K562 (cell line): ENCODE data around the gene SPEM1. TPM values are rescaled to one million over a fixed set of nuclear protein-coding genes. Genes with fewer than 3 reads are reported as not detected.

Experiments
- ARID2 ChIP-seq: fragments of 450-650 bp; IDR thresholded peaks from 2 replicates; pipeline ENCODE4 v1.6.1; 2017; ENCODE audit warnings: antibody characterized with exemption, mild to moderate bottlenecking
- CBX2 ChIP-seq: fragments of 200-600 bp; sonication (generic); IDR thresholded peaks from one replicate; pipeline ENCODE4 v1.6.1; 2012; ENCODE audit warnings: mild to moderate bottlenecking, low read length, inconsistent platforms; ENCODE audit not compliant: insufficient read depth, poor library complexity, severe bottlenecking
- CTBP1 ChIP-seq: fragments of 450-650 bp; IDR thresholded peaks from 2 replicates; pipeline ENCODE4 v1.6.1; 2016; ENCODE audit warnings: borderline replicate concordance
- HNRNPK ChIP-seq: fragments of 200-400 bp; formaldehyde crosslinking; IDR thresholded peaks from one replicate; pipeline ENCODE4 v1.6.1; 2018; ENCODE audit warnings: mild to moderate bottlenecking, low read depth, low read length; ENCODE audit not compliant: poor library complexity, severe bottlenecking
- MIER1 ChIP-seq: fragments of 450-650 bp; IDR thresholded peaks from 2 replicates; pipeline ENCODE4 v1.6.1; 2016; ENCODE audit warnings: antibody characterized with exemption, mild to moderate bottlenecking, low read depth
- NCOA4 ChIP-seq: fragments of 450-650 bp; IDR thresholded peaks from 2 replicates; pipeline ENCODE4 v1.6.1; 2018; ENCODE audit warnings: mild to moderate bottlenecking; ENCODE audit not compliant: partially characterized antibody
- NFE2 ChIP-seq: IDR thresholded peaks from 2 replicates; pipeline ENCODE4 v1.6.1; 2014; ENCODE audit warnings: antibody characterized with exemption, low read depth
- NR3C1 ChIP-seq: sonication (generic); formaldehyde crosslinking; IDR thresholded peaks from 2 replicates; pipeline ENCODE4 v1.8.1; 2022; ENCODE audit warnings: missing genetic modification reagents
- RBM17 ChIP-seq: fragments of 200-400 bp; formaldehyde crosslinking; IDR thresholded peaks from 2 replicates; pipeline ENCODE4 v1.6.1; 2017; ENCODE audit warnings: low read depth, mild to moderate bottlenecking, low read length, borderline replicate concordance
- RBM34 ChIP-seq: fragments of 200-400 bp; formaldehyde crosslinking; IDR thresholded peaks from 2 replicates; pipeline ENCODE4 v1.6.1; 2018; ENCODE audit warnings: low read length, borderline replicate concordance; ENCODE audit not compliant: insufficient read depth
- SMARCB1 ChIP-seq: IDR thresholded peaks from 2 replicates; pipeline ENCODE4 v1.6.1; 2011; ENCODE audit warnings: improper control_type of control experiment, low read depth; ENCODE audit not compliant: insufficient read length
- SRF ChIP-seq, 2 experiments: fragments of 250-450, 450-650 bp in 1 of 2; sonication (Bioruptor Pico) in 1 of 2; sonication (generic) in 1 of 2; formaldehyde crosslinking; IDR thresholded peaks; 2 replicates each; pipeline versions ENCODE4 v1.5.0 to v1.5.1; 2020 to 2022; ENCODE audit warnings: mild to moderate bottlenecking in 1 of 2, missing genetic modification reagents in 1 of 2
- ZNF76 ChIP-seq: fragments of 250-450 bp; sonication (Bioruptor Pico); IDR thresholded peaks from 2 replicates; pipeline ENCODE4 v1.4.0; 2020; ENCODE audit warnings: mild to moderate bottlenecking, moderate library complexity, borderline replicate concordance
- ZNF780A ChIP-seq: fragments of 250-450 bp; sonication (Bioruptor Pico); IDR thresholded peaks from 2 replicates; pipeline ENCODE4 v1.5.0; 2021; ENCODE audit warnings: mild to moderate bottlenecking
- polyA plus RNA-seq, 8 experiments: library from polyadenylated mRNA; depleted of rRNA in 4 of 8; stranded (reverse) in 5 of 8; unstranded in 3 of 8; fragments of >200 nt; fragmentation: Nextera tagmentation in 2 of 8; fragmentation: Illumina TruSeq in 1 of 8; extraction: Ambion mirVana in 2 of 8; extraction: Trizol in 1 of 8; gene quantifications; 2 replicates each; pipeline versions ENCODE4 v1.2.1 to v1.2.3, GENCODE V29; 2011 to 2014; ENCODE audit warnings: inconsistent platforms in 1 of 8, missing spikeins in 1 of 8
- total RNA-seq, 7 experiments: library from RNA; depleted of rRNA in 6 of 7; stranded (reverse); fragments of >200 nt in 6 of 7; fragmentation: Illumina TruSeq in 2 of 7; extraction: Trizol in 2 of 7; gene quantifications; 2 replicates each; pipeline versions ENCODE4 v1.2.1 to v1.2.3, GENCODE V29; 2011 to 2021; ENCODE audit warnings: low replicate concordance in 1 of 7
- TF ChIP-seq, protein P1 (sequence below): fragments of 450-650 bp; IDR thresholded peaks from 2 replicates; pipeline ENCODE4 v1.6.1; 2016
- TF ChIP-seq, protein P2 (sequence below): fragments of 450-650 bp; IDR thresholded peaks from 2 replicates; pipeline ENCODE4 v1.6.1; 2018; ENCODE audit not compliant: partially characterized antibody
- TF ChIP-seq, protein P3 (sequence below): fragments of 200-800 bp; sonication (Bioruptor generic); IDR thresholded peaks from 2 replicates; pipeline ENCODE4 v1.6.1; 2016; ENCODE audit warnings: missing genetic modification characterization, missing compliant biosample characterization

Gene SPEM1
- total and polyA plus RNA-seq, 9 of the 15 experiments (the other 6 are each of a cell fraction or from before 2014, with no cell fraction given), result not detected

DNA sequence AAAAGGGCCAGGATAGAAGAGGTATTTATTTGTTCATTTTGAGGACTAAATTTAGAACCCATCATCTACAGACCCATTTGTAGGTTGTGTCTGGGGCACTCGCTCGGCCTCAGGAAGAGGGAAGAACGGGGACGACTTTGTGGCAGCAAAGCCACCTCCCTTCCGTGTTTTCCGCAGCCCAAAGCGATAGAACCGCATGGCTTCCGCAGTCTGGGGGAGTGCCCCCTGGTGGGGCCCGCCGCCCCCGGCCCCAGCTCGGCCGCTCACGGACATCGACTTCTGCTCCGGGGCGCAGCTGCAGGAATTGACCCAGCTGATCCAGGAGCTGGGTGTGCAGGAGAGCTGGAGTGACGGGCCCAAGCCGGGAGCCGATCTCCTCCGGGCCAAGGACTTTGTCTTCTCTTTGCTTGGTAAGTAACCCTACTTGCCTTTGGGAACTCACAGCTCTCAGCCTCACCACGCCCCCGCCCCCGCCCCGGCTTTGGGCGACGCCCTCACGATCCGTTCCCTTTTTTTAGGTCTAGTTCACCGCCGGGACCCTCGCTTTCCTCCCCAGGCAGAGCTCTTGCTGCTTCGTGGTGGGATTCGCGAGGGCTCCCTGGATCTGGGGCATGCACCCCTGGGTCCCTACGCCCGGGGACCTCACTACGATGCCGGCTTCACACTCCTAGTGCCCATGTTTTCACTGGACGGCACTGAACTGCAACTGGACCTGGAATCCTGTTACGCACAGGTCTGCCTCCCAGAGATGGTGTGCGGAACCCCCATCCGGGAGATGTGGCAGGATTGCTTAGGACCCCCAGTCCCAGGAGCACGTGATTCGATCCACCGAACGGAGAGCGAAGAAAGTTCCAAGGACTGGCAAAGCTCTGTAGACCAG is 15.8 kb downstream of the SPEM1 start (continued):
- no peak for TF ChIP-seq SMARCB1
- no peak for TF ChIP-seq HNRNPK
- no peak for TF ChIP-seq CBX2
- no peak for TF ChIP-seq RBM34
- no peak for TF ChIP-seq NFE2
- no peak for TF ChIP-seq RBM17
- TF ChIP-seq MIER1, result no peak
- TF ChIP-seq NR3C1 (CRISPR knock-in tag), result no peak
- TF ChIP-seq NCOA4, result no peak
- 0 out of 2 replicates have a peak, but pooled peaks have one; percentile 2 for TF ChIP-seq CTBP1
- TF ChIP-seq, protein P1, sequence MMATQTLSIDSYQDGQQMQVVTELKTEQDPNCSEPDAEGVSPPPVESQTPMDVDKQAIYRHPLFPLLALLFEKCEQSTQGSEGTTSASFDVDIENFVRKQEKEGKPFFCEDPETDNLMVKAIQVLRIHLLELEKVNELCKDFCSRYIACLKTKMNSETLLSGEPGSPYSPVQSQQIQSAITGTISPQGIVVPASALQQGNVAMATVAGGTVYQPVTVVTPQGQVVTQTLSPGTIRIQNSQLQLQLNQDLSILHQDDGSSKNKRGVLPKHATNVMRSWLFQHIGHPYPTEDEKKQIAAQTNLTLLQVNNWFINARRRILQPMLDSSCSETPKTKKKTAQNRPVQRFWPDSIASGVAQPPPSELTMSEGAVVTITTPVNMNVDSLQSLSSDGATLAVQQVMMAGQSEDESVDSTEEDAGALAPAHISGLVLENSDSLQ, result 0 out of 2 replicates have a peak, but pooled peaks have one; percentile 11
- TF ChIP-seq, protein P2, sequence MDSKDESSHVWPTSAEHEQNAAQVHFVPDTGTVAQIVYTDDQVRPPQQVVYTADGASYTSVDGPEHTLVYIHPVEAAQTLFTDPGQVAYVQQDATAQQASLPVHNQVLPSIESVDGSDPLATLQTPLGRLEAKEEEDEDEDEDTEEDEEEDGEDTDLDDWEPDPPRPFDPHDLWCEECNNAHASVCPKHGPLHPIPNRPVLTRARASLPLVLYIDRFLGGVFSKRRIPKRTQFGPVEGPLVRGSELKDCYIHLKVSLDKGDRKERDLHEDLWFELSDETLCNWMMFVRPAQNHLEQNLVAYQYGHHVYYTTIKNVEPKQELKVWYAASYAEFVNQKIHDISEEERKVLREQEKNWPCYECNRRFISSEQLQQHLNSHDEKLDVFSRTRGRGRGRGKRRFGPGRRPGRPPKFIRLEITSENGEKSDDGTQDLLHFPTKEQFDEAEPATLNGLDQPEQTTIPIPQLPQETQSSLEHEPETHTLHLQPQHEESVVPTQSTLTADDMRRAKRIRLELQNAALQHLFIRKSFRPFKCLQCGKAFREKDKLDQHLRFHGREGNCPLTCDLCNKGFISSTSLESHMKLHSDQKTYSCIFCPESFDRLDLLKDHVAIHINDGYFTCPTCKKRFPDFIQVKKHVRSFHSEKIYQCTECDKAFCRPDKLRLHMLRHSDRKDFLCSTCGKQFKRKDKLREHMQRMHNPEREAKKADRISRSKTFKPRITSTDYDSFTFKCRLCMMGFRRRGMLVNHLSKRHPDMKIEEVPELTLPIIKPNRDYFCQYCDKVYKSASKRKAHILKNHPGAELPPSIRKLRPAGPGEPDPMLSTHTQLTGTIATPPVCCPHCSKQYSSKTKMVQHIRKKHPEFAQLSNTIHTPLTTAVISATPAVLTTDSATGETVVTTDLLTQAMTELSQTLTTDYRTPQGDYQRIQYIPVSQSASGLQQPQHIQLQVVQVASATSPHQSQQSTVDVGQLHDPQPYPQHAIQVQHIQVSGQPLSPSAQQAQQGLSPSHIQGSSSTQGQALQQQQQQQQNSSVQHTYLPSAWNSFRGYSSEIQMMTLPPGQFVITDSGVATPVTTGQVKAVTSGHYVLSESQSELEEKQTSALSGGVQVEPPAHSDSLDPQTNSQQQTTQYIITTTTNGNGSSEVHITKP, result peak; percentile 61
- no peak for TF ChIP-seq ZNF780A (CRISPR knock-in tag)
- no peak for TF ChIP-seq ARID2
- no peak for TF ChIP-seq SRF (CRISPR knock-in tag; IDR thresholded peaks at IDR 0.05)
- no peak for TF ChIP-seq ZNF76 (CRISPR knock-in tag)
- TF ChIP-seq, protein P3, sequence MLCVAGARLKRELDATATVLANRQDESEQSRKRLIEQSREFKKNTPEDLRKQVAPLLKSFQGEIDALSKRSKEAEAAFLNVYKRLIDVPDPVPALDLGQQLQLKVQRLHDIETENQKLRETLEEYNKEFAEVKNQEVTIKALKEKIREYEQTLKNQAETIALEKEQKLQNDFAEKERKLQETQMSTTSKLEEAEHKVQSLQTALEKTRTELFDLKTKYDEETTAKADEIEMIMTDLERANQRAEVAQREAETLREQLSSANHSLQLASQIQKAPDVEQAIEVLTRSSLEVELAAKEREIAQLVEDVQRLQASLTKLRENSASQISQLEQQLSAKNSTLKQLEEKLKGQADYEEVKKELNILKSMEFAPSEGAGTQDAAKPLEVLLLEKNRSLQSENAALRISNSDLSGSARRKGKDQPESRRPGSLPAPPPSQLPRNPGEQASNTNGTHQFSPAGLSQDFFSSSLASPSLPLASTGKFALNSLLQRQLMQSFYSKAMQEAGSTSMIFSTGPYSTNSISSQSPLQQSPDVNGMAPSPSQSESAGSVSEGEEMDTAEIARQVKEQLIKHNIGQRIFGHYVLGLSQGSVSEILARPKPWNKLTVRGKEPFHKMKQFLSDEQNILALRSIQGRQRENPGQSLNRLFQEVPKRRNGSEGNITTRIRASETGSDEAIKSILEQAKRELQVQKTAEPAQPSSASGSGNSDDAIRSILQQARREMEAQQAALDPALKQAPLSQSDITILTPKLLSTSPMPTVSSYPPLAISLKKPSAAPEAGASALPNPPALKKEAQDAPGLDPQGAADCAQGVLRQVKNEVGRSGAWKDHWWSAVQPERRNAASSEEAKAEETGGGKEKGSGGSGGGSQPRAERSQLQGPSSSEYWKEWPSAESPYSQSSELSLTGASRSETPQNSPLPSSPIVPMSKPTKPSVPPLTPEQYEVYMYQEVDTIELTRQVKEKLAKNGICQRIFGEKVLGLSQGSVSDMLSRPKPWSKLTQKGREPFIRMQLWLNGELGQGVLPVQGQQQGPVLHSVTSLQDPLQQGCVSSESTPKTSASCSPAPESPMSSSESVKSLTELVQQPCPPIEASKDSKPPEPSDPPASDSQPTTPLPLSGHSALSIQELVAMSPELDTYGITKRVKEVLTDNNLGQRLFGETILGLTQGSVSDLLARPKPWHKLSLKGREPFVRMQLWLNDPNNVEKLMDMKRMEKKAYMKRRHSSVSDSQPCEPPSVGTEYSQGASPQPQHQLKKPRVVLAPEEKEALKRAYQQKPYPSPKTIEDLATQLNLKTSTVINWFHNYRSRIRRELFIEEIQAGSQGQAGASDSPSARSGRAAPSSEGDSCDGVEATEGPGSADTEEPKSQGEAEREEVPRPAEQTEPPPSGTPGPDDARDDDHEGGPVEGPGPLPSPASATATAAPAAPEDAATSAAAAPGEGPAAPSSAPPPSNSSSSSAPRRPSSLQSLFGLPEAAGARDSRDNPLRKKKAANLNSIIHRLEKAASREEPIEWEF (CRISPR knock-in tag), result no peak
